RCC 7860 (cell line): ENCODE data around the gene DNTTIP2.
"Not testable (repeated sequence)": the region's sequence is repeated elsewhere in the genome, so short reads cannot be mapped to it uniquely, and the experiment has no call there.

Experiments used
- DNase-seq: peaks from one replicate; pipeline ENCODE4 v3.0.0-alpha.2; 2015; ENCODE audit warnings: low spot score
- FAIRE-seq: peaks from 2 replicates; lab custom pipeline; 2012; peaks lifted over from hg19 to GRCh38; lab: Jason Lieb, UNC

DNTTIP2 gene

DNA sequence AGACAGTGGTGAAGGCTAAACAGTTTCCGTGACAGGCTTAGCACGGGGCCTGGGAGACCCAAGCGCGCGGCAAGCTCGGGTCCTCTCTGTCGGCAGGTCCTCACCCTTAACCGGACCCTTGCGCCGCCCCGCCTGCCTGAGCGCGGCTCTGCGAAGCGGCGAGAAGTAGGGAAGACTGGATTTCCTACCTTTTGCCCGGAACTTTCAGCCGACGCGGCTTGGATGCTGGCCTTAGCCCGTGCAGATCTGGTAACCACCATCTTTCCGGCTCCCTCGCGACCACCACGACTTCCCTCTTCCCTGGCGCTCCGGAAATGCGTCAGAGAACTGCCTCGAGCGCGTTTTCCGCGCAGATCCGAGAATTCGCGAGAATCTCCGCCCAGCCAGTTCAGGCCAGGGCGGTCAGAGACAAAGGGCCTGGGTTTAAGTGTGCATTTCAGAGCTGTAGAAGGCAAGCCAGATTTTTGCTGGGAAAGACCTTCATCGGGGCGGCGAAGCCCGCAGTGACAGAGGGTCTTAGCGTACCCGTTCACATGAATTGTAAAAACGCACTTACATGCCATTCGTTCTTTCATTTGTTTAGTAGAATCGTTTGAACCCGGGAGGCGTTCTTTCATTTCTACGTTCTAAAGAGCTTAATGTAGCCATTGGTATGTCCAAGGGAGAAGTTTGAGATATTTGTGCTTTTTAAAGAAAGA is at the start of gene DNTTIP2:
DNTTIP2 (minus strand) TSS at position 318 of the 698 bp plus-strand sequence; CDS start at position 260, 58 bp downstream.
- DNase-seq (peak; percentile 77), FAIRE-seq (peak; percentile 28)

DNA sequence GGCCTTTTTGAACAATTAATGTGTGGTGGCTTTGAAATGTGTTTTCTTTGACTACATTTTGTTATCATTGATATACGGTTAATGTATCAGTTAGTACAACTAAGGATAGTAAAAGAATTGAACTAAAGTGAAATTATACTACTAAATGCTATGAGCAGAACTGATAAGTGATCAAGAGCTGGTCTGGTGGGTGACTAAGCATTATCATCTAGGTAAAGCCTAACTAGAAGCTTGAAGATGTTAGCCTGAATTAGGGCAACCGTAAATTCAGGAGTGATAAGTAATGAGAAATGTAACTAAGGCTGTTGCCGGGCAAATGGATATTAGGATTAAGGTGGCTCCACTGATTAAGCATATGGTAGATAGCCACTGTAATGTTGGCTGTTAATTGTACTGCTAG is 46.2 kb upstream of the DNTTIP2 start:
- FAIRE-seq = no peak
- DNase-seq = no peak

DNA sequence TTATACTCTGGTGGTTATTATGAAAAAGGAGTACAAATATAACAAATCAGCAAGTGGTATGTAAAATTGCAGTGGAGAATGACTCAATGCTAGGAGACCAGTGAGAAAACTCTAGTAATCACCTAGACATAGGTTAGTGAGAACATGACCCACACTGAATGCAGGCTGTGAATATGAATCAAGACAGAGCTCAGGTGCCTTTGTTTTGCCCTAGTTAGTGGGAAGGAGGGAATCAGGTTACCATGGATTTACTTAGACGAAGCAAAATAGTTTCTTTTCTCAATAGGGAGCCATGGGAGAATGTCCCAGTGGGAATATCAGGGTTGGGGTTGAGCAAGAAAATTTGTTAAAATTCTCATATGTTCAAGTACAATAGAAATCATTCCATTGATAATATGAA is 40.8 kb upstream of the DNTTIP2 start:
- DNase-seq (no peak), FAIRE-seq (no peak)

DNA sequence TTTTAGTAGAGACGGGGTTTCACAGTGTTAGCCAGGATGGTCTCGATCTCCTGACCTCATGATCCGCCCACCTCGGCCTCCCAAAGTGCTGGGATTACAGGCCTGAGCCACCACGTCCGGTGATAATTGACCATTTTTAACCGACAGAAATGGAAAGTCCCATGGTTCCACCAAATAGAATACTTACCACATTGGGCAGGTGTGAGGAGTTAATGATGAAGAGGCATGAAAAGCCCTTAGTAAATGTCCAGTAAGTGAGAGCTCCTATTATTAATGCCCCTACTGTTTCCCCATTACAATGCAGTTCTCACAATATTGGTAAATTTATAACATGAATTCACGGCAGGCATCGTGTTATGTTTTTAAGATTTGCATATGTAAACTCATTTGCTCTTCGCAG is 38.3 kb upstream of the DNTTIP2 start:
- FAIRE-seq = no peak
- no peak for DNase-seq

GRCh38 chr1:93910880-93911279 is 31.9 kb upstream of the DNTTIP2 start:
- DNase-seq, FAIRE-seq: not testable (repeated sequence)

DNA sequence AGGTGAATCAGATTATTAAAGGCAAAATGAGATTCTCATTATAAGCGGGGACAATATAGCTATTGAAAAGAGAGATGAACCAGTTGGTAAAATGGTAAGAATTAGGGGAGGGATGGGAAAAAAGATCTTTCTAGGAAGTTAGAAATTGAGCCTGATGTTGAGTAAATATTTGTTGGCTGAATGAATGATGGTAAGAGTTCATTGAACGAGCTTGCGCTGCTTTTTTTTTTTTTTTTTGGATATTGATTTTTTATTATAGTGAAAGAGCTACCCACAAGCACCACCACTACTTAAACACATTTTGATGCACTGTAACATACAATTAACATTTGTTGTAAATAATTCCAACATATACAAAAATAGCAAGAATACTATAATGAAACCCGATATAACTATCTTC is 31.3 kb upstream of the DNTTIP2 start:
- FAIRE-seq = no peak

DNA sequence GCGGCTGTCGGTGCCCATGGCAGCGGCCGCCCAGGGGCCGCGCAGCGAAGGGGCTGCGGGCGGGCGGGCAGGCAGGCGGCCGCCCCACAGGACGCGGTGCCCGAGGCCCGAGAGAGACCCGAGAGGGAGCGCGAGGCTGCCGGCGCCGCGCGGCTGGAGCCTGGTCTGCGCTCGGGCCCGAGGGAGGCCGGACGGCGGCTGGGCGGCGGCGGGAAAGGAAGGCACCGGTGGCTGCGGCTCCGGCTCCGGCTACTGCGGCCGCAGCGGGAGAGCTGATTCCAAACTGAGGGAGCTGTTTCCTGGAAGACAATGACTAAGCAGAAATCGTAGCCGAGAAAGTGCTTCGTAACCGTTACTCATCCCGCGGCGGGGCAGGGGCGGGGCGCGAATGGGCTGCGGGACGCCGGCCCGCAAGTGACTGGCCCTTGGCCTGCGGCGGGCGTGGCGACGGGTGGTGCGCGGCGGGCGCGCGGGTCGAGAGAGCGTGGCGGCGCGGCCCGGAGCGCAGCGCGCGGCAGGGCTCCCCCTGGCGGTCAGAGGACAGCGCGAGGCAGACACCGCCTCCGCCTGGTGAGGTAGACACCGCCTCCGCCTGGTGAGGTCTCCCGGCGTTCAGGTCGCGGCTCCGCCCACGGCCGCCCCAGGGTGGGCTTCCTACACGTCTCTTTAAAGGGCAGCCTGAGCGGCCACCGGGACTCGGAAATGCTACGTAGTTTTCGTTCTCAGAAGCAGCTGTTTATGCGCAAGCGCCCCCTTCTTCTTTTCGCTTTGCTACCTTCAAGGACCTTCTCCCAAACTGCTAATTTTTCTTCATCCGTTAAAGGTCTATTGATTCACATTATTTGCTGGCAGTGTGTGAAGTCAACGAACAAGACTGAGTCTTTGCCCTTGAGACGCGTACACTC is 30.4 kb upstream of the DNTTIP2 start, which contains the start of gene GCLM:
GCLM (minus strand) TSS at position 285 of the 905 bp plus-strand sequence; CDS start at position 18, 267 bp downstream.
- DNase-seq = peak; percentile 96
- no peak for FAIRE-seq

More for the DNA sequence above, 31.3 kb upstream of the DNTTIP2 start:
- no peak for DNase-seq

DNA sequence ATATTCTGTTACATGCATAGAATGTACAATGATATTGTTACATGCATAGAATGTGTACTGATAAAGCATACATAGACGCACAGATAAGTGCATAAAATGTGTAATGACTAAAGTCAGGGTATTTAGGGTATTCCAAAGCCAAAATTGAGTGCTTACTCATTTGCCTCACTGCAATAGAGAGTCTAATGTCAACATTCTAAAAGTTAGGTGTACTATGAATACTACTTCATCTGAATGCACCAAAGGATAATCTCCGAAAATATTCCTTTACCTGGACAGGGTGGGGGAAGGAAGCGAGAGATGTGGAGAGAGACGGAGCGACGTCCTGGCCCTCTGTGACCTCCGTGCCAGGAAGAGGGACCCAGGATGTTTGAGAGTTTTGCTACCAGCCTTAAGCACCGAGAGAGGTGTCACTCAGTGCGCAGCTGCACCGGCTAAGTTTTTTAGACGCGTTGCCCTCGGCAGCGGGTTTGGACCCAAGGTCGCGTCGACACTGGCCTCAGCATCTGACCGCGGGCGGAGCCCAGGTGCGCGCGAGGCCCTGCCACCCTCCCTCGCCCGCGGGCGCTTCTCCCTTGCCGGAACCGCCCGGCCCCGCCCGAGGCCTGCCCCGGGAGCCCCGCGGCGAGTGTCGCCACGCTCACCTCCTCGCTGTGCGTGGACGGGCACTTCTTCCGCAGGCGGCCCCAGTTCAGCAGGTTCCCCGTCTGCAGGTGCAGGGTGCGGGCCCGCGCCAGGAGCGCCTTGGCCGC is 29.6 kb upstream of the DNTTIP2 start:
- peak; percentile 18 for DNase-seq
- FAIRE-seq = no peak

- peak; percentile 63 for FAIRE-seq
- peak; percentile 49 for DNase-seq
Observed at GRCh38 chr1:93907718-93908117, 28.7 kb upstream of the DNTTIP2 start.

GRCh38 chr1:93906480-93906879 is 27.5 kb upstream of the DNTTIP2 start:
- FAIRE-seq (no peak), DNase-seq (no peak)

DNA sequence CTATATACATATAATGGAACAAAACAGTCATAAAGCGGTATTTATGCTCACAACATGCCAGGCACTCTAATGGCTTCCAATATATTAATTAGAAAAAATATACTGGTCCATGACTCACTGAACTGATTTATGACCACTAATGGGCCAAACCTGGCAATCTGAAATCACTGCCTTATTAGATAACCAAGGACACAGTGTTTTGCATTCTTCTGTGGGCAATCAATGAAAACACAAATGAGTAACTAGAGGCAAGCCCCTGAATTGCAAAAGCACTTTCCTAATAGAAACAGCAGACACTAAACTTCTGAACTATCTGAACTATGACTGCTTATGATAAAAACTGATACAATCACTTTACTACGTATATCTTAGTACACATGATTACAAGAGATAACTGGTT is 26.7 kb upstream of the DNTTIP2 start:
- DNase-seq (no peak), FAIRE-seq (no peak)

DNA sequence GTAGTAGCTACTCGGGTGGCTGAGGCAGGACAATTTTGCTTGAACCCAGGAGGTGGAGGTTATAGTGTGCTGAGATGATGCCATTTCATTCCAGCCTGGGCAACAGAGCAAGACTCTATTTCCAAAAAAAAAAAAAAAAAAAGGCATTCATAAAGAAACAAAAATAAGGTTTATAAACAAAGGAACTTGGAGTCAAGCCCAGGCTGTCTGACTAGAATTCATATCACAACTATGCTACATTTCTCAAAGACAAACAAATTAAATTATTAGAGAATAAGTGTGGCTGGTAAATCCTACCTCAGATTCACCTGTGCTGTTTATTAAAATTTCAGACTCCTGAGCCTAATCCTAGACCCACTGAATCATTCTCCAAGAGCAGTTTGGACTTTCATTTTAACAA is 26.0 kb upstream of the DNTTIP2 start:
- DNase-seq = no peak

GRCh38 chr1:93904228-93904627 is 25.2 kb upstream of the DNTTIP2 start:
- no peak for DNase-seq
- no peak for FAIRE-seq

More for the DNA sequence above, 26.0 kb upstream of the DNTTIP2 start:
- no peak for FAIRE-seq

DNA sequence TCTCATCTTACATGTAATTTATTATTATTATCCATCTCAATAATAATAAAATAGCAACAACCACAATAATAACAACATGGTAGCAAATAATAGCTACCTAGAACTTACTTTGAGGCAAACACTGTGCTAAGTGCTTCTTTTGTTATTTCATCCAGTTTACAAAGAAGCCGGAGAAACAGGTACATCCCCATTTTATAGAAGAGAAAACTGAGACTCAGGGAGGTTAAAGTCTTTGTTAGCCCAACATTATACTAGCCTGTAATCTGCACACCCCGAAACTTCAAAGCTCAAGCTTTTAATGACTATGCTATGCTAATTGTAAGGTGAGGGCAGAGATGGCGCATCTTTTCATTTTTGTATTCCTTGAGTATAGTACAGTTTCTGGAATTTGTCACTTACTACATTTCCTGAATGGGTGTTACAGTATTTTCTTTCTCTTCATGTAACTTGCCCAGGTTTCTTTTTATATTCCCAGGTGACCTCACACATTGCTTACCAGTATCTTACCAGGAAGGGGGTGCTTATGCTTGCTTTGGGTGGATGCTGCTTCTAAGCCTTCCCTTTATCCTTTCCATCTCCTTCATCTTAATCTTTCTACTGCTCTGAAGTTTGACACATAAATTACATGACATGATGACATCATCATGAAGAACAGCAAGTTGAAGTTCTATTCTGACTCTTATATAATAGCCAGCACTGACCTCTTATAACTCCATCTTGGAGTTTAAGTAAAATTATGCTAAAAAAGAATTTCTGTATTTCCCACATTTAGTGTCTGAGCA is 21.9 kb upstream of the DNTTIP2 start:
- FAIRE-seq = no peak
- DNase-seq = no peak

GRCh38 chr1:93899543-93900207 is 20.7 kb upstream of the DNTTIP2 start:
- DNase-seq = no peak

DNA sequence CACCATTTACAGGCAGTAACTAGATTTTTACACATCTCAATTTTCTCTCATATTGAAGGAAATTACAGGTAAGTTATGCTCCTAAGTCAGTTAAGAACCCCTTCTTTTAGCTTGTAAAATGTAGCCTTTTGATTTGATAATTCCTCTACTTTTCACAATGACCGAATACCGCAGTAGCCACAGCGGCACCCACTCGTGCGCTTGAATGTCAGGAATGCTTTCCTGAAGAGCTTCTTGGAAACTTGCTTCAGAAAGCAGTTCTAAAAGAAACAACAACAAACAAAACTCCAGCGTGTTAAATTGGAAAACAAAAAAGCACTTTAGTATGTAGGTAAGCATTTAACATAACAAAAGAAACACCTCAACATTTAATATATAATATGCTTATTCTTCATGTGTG is 9.9 kb upstream of the DNTTIP2 start:
- DNase-seq (no peak), FAIRE-seq (no peak)

More at GRCh38 chr1:93899543-93900207, 20.7 kb upstream of the DNTTIP2 start:
- FAIRE-seq = peak; percentile 10

GRCh38 chr1:93882269-93882668 is 3.3 kb upstream of the DNTTIP2 start:
- FAIRE-seq = no peak

DNA sequence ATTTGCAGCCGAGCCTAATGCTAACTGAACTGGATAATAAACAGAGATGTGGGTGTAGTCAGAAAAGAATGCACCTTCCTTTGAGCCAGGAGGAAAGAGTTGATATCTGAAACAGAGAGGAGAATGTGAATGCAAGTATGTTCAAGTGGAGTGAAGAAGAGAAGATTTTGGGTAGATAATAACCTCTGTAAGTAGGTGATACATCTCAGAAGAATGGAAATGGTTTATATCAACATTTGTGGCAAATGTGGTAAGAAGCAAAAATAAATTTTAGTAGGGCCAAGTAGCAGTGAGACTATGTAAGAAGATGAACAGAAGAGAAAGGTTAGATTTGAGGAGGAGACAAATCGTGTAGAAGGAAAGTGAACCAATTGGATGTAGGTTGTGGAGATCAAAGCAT is 1.7 kb upstream of the DNTTIP2 start:
- no peak for DNase-seq

More at GRCh38 chr1:93882269-93882668, 3.3 kb upstream of the DNTTIP2 start:
- no peak for DNase-seq

DNA sequence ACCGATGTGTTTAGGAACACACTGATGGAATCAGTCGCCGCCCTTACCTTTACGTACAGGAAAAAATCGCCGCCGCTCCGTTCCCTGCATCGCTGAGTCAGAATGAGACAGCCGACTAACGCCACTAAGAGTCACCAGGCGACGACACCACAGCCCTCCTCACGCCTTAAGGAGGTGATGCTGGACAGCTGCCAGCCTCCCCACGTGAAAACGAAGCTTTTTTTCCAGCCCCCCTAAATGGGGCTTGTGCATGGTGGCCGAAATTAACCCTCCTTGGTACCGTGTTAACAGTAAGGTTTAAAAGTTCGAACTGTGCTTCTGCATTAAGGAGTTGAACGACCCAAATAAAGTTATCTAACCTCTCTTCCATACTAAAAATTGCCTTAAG is 511 bp downstream of the DNTTIP2 start:
- FAIRE-seq (no peak), DNase-seq (peak; percentile 71)

More for the DNA sequence above, 1.7 kb upstream of the DNTTIP2 start:
- FAIRE-seq = no peak

GRCh38 chr1:93877529-93877928 is 1.5 kb downstream of the DNTTIP2 start:
- FAIRE-seq = no peak
- DNase-seq = no peak
